ENCODE data around the gene RIPK1.
"Not testable (repeated sequence)": the region's sequence is repeated elsewhere in the genome, so short reads cannot be mapped to it uniquely, and the experiment has no call there.

The RIPK1 gene

DNA sequence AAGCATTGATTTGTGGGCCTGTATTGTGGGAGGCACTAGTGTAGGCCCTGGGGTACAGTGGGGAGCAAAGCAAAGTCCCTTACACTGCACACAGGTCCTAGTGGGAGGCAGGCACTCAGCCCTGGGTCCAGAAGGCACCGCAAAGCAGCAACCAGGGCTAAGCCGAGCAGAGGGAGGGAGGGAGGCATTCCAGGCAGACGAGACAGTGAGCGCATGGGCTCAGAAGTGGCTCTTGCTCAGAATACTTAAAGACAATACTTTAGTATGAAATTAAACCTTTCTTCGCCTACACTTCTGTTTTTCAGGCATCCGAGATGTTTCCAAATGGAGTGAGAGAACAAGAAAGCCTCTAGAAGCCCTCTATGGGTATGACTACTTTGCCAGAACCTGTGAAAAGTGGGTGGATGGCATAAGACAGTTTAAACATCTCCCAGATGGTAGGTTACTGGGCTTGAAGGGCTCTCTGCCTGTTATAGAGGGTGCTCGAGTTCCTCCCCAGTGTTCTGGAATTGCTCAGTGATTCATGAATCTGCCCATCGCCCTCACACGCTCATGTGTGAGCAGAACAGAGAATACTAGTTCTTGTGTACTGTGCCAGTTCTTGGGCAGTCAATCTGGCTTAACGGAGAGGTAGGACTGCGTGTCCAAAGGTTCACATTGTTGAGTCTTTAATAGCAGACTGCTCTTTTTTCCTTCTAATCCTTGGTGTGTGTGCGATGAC, 68.9 kb downstream of the RIPK1 start:
- no peak for DNase-seq (ENCODE audit: low read depth)
- no peak overlapping the region for H3K4me3 ChIP-seq (ENCODE audit: low read length)
- TF ChIP-seq, protein P1, sequence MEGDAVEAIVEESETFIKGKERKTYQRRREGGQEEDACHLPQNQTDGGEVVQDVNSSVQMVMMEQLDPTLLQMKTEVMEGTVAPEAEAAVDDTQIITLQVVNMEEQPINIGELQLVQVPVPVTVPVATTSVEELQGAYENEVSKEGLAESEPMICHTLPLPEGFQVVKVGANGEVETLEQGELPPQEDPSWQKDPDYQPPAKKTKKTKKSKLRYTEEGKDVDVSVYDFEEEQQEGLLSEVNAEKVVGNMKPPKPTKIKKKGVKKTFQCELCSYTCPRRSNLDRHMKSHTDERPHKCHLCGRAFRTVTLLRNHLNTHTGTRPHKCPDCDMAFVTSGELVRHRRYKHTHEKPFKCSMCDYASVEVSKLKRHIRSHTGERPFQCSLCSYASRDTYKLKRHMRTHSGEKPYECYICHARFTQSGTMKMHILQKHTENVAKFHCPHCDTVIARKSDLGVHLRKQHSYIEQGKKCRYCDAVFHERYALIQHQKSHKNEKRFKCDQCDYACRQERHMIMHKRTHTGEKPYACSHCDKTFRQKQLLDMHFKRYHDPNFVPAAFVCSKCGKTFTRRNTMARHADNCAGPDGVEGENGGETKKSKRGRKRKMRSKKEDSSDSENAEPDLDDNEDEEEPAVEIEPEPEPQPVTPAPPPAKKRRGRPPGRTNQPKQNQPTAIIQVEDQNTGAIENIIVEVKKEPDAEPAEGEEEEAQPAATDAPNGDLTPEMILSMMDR (IDR thresholded peaks at IDR 0.05; ENCODE audit: insufficient read depth, low read depth, low read length, missing control alignments): no peak

DNA sequence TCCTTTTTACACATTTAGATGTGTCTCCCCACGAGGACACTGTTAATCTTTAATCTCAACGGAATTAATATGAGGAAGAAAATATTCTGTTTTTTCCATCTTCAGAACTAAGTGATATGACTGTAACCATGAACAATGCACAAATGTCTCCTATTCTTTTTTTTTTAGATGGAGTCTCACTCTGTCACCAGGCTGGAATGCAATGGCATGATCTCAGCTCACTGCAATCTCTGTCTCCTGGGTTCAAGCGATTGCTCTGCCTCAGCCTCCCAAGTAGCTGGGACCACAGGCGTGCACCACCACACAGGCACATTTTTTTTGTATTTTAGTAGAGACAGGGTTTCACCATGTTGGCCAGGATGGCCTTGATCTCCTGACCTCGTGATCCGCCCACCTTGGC, 69.6 kb downstream of the RIPK1 start:
- not testable (repeated sequence) for DNase-seq (ENCODE audit: low read depth); H3K4me3 ChIP-seq (ENCODE audit: low read length)

DNA sequence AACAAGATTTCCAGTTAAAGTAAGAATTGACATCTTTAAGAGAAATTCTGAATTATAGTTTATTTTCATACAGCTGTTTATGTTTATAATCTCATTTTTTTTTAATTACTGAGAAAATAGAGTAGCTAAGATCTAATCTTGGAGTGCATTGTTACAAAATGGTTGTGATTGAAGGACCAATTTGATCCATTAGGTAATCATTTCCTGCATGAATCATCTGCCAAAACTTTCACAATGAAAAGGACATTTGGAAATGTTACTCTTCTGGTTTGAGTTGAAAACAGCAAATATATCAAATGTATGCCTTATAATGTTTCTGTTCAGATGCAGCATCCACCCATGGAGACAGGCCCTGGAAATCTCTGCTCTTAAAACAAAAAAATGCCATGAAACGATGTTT, 70.0 kb downstream of the RIPK1 start:
- peak; percentile 55 for DNase-seq (ENCODE audit: low read depth)
- no peak overlapping the region for H3K4me3 ChIP-seq (ENCODE audit: low read length)
- TF ChIP-seq, protein P1 (IDR thresholded peaks at IDR 0.05; ENCODE audit: insufficient read depth, low read depth, low read length, missing control alignments): no peak

DNA sequence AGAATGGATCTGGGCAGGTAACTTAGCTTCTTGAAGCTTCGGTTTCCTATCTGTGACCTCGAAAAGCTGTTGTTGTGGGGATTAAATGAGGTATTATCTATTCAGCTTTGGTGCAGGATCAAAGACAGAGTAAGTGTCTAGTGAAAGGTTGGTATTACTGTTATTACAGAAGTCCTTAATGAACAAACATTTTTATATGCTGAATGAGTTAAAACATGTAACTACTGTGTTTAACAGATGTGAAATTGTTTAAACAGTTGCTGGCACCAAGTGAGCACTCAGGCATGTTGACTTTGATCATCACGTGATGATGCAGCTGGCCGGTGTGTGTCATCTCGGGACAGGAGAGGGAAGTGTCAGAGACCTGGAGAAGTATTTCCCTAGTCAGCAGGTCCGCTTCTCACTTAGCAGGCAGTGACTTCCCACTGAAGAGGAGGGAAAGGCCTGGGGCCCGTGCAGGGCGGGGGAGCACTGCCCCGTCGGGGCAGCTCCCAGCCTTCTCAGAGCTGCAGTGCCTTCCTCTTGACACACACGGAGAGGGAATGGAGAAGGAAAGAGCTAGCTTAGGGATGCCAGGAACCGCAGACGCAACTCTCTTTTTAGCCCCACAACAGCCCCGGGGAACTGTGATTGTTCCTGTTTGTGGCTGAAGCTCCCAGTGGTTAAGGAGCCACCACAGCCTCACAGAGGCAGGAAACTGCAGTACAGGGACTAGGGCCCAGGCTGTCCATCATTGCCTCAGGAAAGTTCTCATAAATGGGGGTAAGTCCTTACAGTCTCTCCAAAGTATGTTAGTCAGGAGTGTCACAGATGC, 71.0 kb downstream of the RIPK1 start:
- H3K4me3 ChIP-seq (ENCODE audit: low read length): no peak overlapping the region
- TF ChIP-seq, protein P1 (IDR thresholded peaks at IDR 0.05; ENCODE audit: insufficient read depth, low read depth, low read length, missing control alignments): no peak
- peak; percentile 90 for DNase-seq (ENCODE audit: low read depth)

DNA sequence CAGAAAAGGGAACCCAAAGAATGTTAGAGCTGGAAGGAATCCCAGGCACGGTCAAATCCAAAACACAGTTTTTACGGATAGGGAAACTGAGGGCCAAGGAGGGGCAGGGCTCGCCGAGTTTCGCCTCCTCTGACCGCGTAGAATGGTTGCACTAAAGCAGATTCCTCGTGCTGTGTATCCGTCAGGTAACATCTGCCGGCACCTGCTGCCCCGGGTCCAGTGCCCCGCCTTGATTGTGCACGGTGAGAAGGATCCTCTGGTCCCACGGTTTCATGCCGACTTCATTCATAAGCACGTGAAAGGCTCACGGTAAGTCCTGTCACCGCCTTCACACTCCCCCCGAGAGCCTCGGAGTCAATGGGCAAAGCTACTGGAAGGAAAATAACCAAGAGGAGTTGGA, 71.9 kb downstream of the RIPK1 start:
- no peak for DNase-seq (ENCODE audit: low read depth)
- no peak overlapping the region for H3K4me3 ChIP-seq (ENCODE audit: low read length)
- TF ChIP-seq, protein P1 (IDR thresholded peaks at IDR 0.05; ENCODE audit: insufficient read depth, low read depth, low read length, missing control alignments): no peak

DNA sequence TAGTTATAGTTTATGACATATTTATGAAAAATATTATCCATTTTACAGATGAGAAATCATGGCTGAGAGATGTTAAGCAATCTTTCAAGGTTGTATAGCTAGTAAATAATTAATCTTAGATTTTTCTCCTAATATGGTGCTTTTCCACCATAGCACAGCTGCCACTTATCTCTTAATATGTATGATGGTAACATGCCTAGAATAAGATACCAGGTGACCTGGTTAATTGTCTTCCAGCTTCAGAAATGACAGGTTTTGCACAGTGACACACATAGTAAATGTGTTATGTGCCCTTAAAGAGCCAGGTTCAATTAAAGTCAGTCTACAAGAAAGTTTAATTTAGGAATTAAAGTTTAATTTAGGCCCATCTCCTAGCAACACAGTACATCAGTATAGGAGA, 74.2 kb downstream of the RIPK1 start:
- TF ChIP-seq, protein P1 (IDR thresholded peaks at IDR 0.05; ENCODE audit: insufficient read depth, low read depth, low read length, missing control alignments): no peak
- no peak overlapping the region for H3K4me3 ChIP-seq (ENCODE audit: low read length)
- DNase-seq (ENCODE audit: low read depth): no peak

DNA sequence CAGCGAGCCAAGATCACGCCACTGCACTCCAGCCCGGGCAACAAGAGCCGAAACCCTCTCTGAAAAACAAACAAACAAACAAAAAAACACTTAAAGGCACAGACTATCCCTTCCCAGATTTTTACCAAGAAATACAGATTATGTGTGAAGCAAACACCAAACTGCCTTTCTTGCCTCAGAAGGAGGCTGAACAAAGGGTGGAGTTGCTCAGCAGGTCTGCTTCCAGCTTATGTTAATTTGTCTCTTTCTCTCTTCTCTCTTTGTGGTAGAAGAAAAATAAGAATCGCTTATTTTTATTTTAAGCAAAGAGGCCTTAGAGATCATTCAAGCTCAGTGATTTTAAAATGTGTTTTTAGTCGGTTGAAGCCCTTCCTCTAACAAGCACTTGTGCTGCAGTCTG, 74.9 kb downstream of the RIPK1 start:
- no peak for DNase-seq (ENCODE audit: low read depth)
- TF ChIP-seq, protein P1 (IDR thresholded peaks at IDR 0.05; ENCODE audit: insufficient read depth, low read depth, low read length, missing control alignments): no peak
- no peak overlapping the region for H3K4me3 ChIP-seq (ENCODE audit: low read length)

All from epithelial cell of esophagus (primary cell).